BLaER1 (cell line): ENCODE results near the gene RAB7B.

ENCODE experiments used
- H3K27ac ChIP-seq: shearing (Covaris generic); formaldehyde crosslinking; 2 replicates; pipeline ENCODE4 v1.8.1; 2022
- H3K27me3 ChIP-seq: shearing (Covaris generic); formaldehyde crosslinking; 2 replicates; pipeline ENCODE4 v1.8.1; 2022
- H3K36me3 ChIP-seq: shearing (Covaris generic); formaldehyde crosslinking; 2 replicates; pipeline ENCODE4 v1.8.1; 2022
- H3K4me1 ChIP-seq: shearing (Covaris generic); formaldehyde crosslinking; 2 replicates; pipeline ENCODE4 v1.8.1; 2022
- H3K4me2 ChIP-seq: shearing (Covaris generic); formaldehyde crosslinking; 2 replicates; pipeline ENCODE4 v1.8.1; 2022
- H3K4me3 ChIP-seq: shearing (Covaris generic); formaldehyde crosslinking; 2 replicates; pipeline ENCODE4 v1.8.1; 2022
- H3K9ac ChIP-seq: shearing (Covaris generic); formaldehyde crosslinking; 2 replicates; pipeline ENCODE4 v1.8.1; 2022
- H3K9me3 ChIP-seq: shearing (Covaris generic); formaldehyde crosslinking; 2 replicates; pipeline ENCODE4 v1.8.1; 2022
- H4K20me1 ChIP-seq: shearing (Covaris generic); formaldehyde crosslinking; 2 replicates; pipeline ENCODE4 v1.8.1; 2022
- Cebpa-rat ChIP-seq: shearing (Covaris generic); IDR thresholded peaks from 2 replicates; pipeline ENCODE4 v1.8.1; 2022

The RAB7B gene

GRCh38 chr1:206039046-206039973 lies 36.1 kb upstream of the RAB7B start:
- peaks cover 53% of the 10 kb centered on the region for H3K4me1 ChIP-seq
- H3K4me2 ChIP-seq: peak overlapping the region; percentile 44
- TF ChIP-seq Cebpa-rat: no peak

GRCh38 chr1:206037581-206037980 lies 34.4 kb upstream of the RAB7B start:
- no peak for TF ChIP-seq Cebpa-rat
- Histone ChIP-seq H3K9ac (no peak overlapping the region), H3K36me3 (no peaks in the 10 kb centered on the region), H3K4me1 (peaks cover 55% of the 10 kb centered on the region), H3K27ac (no peak overlapping the region), H3K9me3 (no peaks in the 10 kb centered on the region; the same call in 1 of the 2 replicates), H3K4me3 (no peak overlapping the region), H3K4me2 (peak overlapping the region; percentile 27), H4K20me1 (no peaks in the 10 kb centered on the region), H3K27me3 (no peaks in the 10 kb centered on the region)

More at GRCh38 chr1:206039046-206039973, 36.1 kb upstream of the RAB7B start:
- no peaks in the 10 kb centered on the region for H4K20me1 ChIP-seq
- H3K9me3 ChIP-seq: no peaks in the 10 kb centered on the region
- H3K4me3 ChIP-seq: no peak overlapping the region
- no peaks in the 10 kb centered on the region for H3K27me3 ChIP-seq
- H3K36me3 ChIP-seq: no peaks in the 10 kb centered on the region
- H3K27ac ChIP-seq: no peak overlapping the region
- H3K9ac ChIP-seq: no peak overlapping the region

DNA sequence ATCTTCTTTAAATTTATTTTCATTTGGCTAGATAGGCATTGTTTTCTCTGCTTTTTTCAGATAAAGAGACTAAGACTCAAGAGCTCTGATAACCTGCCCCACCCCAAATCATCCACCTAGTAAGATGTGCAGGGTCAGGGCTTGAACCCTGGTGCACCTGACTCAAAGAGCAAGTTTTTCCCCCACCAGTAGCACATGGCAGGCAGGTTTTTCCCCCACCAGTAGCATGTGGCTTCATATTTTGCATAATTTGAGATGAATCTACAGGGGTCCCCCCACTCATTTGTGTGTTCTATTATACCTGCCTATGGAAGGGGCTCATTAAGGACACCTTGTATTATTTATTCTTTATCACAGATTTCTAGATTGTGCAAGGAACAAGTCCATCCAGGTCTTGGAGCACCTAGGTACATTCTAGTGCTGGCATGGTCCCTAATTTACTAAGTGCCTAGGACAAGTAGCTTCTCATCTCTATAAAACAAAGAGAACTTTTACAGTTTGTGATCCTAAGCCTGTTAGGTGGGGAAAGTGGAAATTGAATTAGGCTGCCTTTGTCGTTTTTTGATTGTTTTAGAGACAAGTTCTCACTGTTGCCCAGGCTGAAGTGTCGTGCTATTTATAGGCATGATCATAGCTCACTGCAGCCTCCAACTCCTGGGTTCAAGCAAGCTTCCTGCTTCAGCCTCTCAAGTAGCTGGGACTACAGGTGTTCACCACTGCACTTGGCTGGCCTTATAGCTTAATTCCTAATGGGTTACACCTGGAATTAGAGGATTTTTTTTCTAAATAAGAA lies 33.7 kb upstream of the RAB7B start:
- no peak overlapping the region for H3K9ac ChIP-seq
- no peaks in the 10 kb centered on the region for H3K27me3 ChIP-seq
- no peaks in the 10 kb centered on the region; the same call in 1 of the 2 replicates for H3K9me3 ChIP-seq
- H3K4me3 ChIP-seq: no peak overlapping the region
- no peak overlapping the region for H3K27ac ChIP-seq
- no peaks in the 10 kb centered on the region for H3K36me3 ChIP-seq
- TF ChIP-seq Cebpa-rat: no peak
- H3K4me2 ChIP-seq: peak overlapping the region; percentile 27
- peaks cover 62% of the 10 kb centered on the region for H3K4me1 ChIP-seq
- H4K20me1 ChIP-seq: no peaks in the 10 kb centered on the region

DNA sequence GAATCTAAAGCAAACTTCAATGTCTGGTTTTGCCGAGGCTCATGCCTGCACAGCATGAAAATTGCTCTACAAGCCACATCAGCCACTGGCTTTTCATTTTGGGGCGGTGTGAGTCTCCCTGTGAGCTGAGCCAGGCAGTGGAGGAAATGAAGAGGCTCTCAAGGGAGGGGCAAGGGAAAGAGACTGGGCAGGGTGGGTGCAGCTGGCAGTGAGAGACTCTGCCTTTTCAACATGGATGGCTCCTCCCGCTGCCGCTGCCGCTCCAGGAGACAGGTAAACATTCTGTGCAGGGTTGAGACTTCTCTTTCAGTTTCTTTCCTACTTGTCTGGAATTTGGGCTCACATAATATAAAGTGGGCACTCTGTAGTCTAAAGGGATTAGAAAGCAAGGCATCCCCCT lies 31.8 kb upstream of the RAB7B start:
- Histone ChIP-seq H3K4me2 (peak overlapping the region; percentile 84), H3K4me1 (peaks cover 71% of the 10 kb centered on the region), H4K20me1 (no peaks in the 10 kb centered on the region), H3K4me3 (peak overlapping the region; percentile 48), H3K9me3 (no peaks in the 10 kb centered on the region; the same call in 1 of the 2 replicates), H3K27ac (no peak overlapping the region), H3K36me3 (no peaks in the 10 kb centered on the region), H3K27me3 (no peaks in the 10 kb centered on the region), H3K9ac (peak overlapping the region; percentile 63)
- no peak for TF ChIP-seq Cebpa-rat

GRCh38 chr1:206032380-206033140 lies 29.4 kb upstream of the RAB7B start:
- Histone ChIP-seq H3K9me3 (no peaks in the 10 kb centered on the region; the same call in 1 of the 2 replicates), H3K9ac (no peak overlapping the region), H3K36me3 (no peaks in the 10 kb centered on the region), H3K4me3 (no peak overlapping the region), H3K27ac (no peak overlapping the region), H3K4me2 (peak overlapping the region; percentile 20), H3K4me1 (peaks cover 55% of the 10 kb centered on the region), H4K20me1 (no peaks in the 10 kb centered on the region), H3K27me3 (no peaks in the 10 kb centered on the region)
- TF ChIP-seq Cebpa-rat: no peak

DNA sequence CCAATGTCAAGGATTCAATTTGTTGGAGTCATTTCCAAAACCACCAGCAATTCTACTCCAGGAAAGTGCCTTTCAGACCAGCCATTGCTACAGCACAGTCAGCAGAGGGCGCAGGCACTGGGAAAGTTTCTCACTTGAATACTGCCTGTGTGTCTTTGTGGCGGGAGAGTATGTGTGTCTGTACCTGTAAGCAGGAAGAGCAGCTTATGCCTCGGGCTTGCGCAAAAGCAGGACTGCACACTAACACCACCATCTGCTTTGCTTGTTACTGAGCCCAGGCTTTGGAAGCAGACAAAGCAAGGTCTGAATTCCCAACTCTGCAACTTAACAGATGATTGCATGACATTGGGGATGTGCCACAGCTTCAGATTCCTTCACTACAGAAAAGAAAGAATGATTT lies 27.5 kb upstream of the RAB7B start:
- no peak overlapping the region for H3K27ac ChIP-seq
- H3K27me3 ChIP-seq: no peaks in the 10 kb centered on the region
- peaks cover 41% of the 10 kb centered on the region for H3K4me1 ChIP-seq
- peaks cover 9% of the 10 kb centered on the region for H3K9me3 ChIP-seq
- no peak overlapping the region for H3K9ac ChIP-seq
- H4K20me1 ChIP-seq: no peaks in the 10 kb centered on the region
- H3K4me2 ChIP-seq: 0 out of 2 replicates have a peak overlapping the region, but pooled peaks have one; percentile 1
- TF ChIP-seq Cebpa-rat: no peak
- no peak overlapping the region for H3K4me3 ChIP-seq
- H3K36me3 ChIP-seq: no peaks in the 10 kb centered on the region

DNA sequence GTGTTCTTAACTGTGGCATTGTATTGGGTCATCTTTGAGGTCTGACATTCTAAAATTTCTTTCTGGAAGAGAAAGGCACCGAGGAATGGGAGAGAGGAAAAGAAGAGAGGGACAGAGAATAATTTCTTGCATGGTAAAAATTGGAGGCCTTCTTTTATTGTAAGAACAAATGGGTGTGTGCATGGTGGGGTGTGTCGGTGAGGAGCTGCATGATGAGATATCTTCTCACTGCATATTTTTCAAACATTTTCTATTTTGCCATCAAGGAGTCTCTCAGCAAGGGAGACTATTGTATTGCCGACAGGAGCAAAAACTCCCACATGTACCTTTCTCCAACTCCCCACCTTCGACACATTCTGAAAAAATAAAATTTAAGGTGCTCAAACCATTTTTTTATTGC lies 27.0 kb upstream of the RAB7B start:
- H3K4me1 ChIP-seq: peaks cover 36% of the 10 kb centered on the region
- H3K9ac ChIP-seq: no peak overlapping the region
- H3K4me3 ChIP-seq: no peak overlapping the region
- no peaks in the 10 kb centered on the region for H4K20me1 ChIP-seq
- no peak overlapping the region for H3K4me2 ChIP-seq
- H3K27ac ChIP-seq: no peak overlapping the region
- H3K9me3 ChIP-seq: peaks cover 9% of the 10 kb centered on the region
- no peaks in the 10 kb centered on the region for H3K27me3 ChIP-seq
- H3K36me3 ChIP-seq: no peaks in the 10 kb centered on the region
- no peak for TF ChIP-seq Cebpa-rat

- no peak overlapping the region for H3K4me3 ChIP-seq
- TF ChIP-seq Cebpa-rat: no peak
- peaks cover 29% of the 10 kb centered on the region for H3K4me1 ChIP-seq
- H4K20me1 ChIP-seq: no peaks in the 10 kb centered on the region
- no peak overlapping the region for H3K27ac ChIP-seq
- no peak overlapping the region for H3K4me2 ChIP-seq
- peaks cover 9% of the 10 kb centered on the region for H3K9me3 ChIP-seq
- H3K27me3 ChIP-seq: no peaks in the 10 kb centered on the region
- H3K9ac ChIP-seq: no peak overlapping the region
- no peaks in the 10 kb centered on the region for H3K36me3 ChIP-seq
Measured at GRCh38 chr1:206029484-206029883, 26.3 kb upstream of the RAB7B start.

GRCh38 chr1:206025283-206025820 lies 22.2 kb upstream of the RAB7B start:
- no peak overlapping the region for H3K27ac ChIP-seq
- peaks cover 9% of the 10 kb centered on the region for H3K9me3 ChIP-seq
- H3K36me3 ChIP-seq: no peaks in the 10 kb centered on the region
- no peak overlapping the region for H3K9ac ChIP-seq
- no peak overlapping the region for H3K4me3 ChIP-seq
- H3K27me3 ChIP-seq: no peaks in the 10 kb centered on the region
- no peak overlapping the region for H3K4me2 ChIP-seq
- H4K20me1 ChIP-seq: no peaks in the 10 kb centered on the region
- no peak for TF ChIP-seq Cebpa-rat
- H3K4me1 ChIP-seq: peaks cover 20% of the 10 kb centered on the region
